ENCODE data around the gene DLEU7.
A peak's percentile ranks its signal among the peaks of the same experiment; 100 is the strongest.

The DLEU7 gene

DNA sequence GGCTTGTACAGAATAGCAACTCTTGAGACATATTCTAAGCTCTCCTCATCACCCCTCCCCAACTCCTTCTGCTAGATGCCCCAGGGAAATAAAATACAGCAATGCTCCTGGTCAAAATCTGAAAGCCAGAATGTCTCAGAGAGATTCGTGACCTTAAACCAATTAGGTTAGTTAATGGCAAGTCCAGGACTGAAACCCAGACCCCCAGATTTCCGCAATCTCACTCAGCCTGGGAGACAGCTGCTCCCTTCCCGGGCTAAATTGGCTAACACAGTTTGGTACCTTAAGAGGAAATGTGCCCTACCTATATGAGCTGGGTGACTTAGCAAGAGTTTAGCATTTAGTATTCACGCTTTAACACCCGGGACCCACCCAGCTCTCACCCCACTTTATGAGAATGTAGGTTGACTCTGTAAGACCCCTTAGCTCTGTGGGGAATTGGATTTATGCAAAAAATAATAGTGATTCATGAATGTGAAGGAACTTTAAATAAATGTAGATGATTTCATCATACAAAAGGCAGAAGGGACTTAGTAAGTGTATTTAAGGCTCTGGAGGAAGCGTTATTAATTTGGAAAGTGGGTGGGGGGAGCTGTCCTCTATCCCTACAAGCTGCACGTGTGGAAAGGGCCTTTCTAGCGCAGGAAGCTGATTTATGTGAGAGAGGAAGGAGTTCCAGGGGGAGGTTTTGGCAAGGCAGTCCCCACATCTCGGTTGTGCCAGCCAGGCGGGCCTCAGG lies 1.1 kb downstream of the DLEU7 start:
- DNase-seq, result no peak

DNA sequence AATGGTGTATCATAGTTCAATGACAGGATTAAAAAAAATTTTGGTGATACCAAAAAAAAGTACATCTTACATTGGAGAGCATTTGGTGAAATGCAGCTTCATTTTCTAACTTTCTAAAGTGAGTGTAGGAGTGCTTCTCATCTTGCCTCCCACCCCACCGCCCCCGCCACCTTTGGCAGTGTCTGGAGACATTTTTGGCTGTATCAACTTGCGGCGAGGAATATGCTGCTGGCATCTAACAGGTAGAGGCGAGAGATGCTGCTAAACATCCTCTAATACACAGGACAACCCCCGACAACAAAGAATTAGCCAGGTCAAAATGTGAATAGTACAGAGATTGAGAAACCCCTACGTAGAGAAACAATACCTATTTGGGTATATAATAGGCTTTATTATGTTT lies 1.7 kb downstream of the DLEU7 start:
- DNase-seq, result no peak

DNA sequence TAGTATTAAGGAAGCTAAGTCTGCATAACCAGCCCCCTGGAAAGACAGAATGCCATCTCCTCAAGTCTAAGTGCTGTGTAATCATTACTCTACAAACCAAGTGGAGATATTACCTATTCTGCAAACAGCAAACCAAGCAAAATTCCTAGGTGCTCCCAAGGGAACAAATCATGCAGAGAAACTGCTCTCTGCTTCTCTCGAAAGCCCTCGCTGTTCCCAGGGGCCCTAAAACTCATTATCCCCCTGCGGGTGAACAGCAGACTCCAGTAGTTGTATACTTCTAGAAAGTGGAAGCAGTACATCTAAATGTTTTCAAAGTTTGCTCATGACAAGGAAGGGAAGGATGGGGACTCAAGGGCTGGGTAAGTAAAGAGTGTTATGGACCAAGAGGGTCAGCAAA lies 3.2 kb downstream of the DLEU7 start:
- no peak for DNase-seq

DNA sequence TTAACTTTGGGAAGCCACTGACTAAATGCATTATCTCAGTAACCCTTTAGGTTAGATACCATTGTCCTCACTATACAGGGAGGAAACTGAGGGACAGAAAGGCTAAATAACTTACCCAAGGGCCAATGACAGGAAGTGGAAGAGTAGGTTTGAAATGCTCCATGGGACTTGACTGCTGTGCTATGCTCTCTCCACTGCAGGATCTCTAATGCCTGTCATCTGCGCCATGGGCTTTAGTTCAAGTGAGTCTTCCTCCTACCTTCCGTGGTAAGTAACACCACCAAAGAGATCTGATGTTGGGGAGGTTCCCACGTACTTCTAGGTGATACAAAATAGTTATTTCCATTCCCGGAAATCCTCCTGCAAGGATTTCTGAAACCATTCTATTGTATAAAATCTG lies 3.7 kb downstream of the DLEU7 start:
- DNase-seq, result no peak

DNA sequence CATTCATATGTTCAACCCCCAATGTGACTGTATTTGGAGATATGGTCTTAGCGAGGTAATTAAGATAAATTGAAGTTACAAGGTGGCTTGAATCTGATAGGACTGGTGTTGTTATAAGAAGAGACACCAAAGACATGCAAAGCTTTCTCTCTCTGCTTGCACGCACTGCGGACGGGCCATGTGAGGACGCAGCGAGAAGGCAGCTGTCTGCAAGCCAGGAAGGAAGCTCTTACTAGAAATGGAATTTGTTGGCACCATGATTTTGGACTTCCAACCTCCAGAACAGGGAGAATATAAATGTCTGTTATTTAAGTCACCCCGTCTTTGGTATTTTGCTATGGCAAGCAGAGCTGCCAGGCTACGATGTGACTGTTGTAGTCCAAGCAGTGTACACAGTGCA lies 4.8 kb downstream of the DLEU7 start:
- DNase-seq, result no peak

GRCh38 chr13:50838031-50838430 lies 5.5 kb downstream of the DLEU7 start:
- DNase-seq, result no peak

GRCh38 chr13:50831512-50831911 lies 12.0 kb downstream of the DLEU7 start:
- no peak for DNase-seq

DNA sequence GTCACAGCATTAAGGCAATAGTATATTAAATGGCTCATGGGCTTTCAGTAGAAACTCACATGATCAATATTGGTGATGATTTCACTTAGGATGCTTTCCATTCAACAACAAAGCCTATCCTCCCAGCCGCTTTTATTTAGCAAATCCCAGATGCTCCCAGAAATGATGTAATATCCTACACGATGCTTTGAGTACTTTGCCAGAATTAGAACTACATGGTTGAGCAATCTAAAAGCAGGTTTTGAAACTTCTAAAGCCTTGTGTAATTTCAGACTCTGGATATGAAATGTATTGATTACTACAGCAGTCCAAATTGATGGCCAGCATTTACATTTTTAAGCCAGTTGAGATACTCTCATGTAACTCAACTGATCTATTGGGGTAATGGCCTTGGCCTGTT lies 13.6 kb downstream of the DLEU7 start:
- DNase-seq, result no peak

DNA sequence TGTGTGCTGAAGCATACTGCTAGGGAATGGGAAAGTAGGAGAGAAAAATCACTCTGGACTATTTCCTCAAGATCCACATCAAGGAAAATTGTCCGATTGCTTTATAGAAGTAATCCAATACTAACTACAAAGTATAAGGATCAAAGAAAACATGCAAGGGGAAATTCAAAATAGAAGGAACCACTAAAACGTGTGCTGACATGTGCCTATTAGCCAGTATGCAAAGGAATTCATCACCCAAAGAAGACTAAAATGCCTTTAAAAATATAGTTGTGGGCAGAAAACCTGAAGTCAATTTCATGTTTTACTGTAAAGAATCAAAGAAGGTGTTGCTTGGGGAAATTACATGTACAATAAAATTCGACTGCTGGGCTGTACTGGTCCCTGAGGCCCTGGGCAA lies 14.3 kb downstream of the DLEU7 start:
- DNase-seq, result no peak

GRCh38 chr13:50826035-50826434 lies 17.5 kb downstream of the DLEU7 start:
- DNase-seq, result no peak

- no peak for DNase-seq
Measured at GRCh38 chr13:50812242-50812641, 31.2 kb downstream of the DLEU7 start.

DNA sequence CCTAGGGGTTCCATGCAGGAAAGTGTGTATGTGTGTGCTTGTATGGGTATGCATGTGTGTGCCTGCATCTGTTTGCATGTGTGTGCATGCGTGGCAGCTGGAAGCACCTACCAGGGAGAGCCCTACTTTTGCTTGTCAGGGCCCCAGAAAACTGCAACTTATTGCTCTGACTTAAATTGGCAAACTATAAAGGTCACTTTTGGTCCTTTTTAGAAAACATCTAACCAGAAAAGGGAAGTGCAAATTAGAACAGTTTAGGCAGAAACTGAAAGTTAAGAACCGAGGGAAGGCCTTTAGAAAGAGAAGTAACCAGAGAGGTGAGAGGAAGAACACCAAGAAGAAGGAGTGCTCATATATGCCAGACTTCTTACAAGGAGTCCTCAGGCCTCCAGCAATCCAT lies 32.5 kb downstream of the DLEU7 start:
- DNase-seq, result no peak

DNA sequence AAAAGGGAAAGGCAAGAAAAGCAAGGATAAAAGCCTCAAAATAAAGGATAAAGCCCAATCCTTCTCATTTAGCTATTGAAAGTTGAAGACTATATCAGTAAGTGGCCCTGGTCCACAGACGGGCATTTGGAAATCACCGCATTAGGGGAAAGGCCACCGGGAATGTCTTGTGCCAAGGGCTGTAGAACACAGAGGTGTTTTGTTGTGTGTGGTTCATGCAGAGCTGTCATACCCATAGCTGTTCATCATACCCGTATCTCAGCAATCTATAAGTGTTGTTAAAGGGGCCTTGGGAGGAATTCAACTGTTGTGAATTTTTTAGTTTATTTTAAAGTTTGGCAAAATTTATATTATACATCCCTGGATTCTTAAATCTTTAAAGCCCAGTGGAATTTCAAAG lies 33.0 kb downstream of the DLEU7 start:
- DNase-seq, result no peak

- no peak for DNase-seq
Measured at GRCh38 chr13:50809133-50810090, 34.1 kb downstream of the DLEU7 start.

GRCh38 chr13:50805805-50806204 lies 37.7 kb downstream of the DLEU7 start:
- no peak for DNase-seq

- DNase-seq, result peak; percentile 38
Measured at GRCh38 chr13:50801087-50801931, 42.2 kb downstream of the DLEU7 start.

GRCh38 chr13:50800091-50800739 lies 43.3 kb downstream of the DLEU7 start:
- no peak for DNase-seq

- DNase-seq, result no peak
Measured at GRCh38 chr13:50798923-50799322, 44.6 kb downstream of the DLEU7 start.

DNA sequence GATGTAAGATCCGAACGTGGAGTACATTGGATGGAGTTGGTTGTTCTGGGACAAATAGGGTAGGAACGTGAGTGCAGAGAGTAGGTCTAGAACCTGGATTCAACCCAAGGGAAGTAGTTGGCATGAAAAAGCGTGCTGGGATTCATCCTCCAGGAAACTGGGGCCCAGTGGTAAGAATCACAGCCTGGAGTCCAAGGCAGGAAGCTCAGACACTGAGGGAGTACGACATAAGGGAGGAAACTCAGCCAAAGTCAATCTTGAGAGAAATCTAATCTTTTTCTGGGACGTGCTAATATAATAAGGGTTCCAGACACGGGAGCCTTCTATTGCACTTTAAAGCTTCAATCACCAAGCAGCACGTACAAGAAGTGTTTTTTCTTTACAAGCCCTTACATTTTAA lies 46.4 kb downstream of the DLEU7 start:
- DNase-seq, result peak; percentile 52

- DNase-seq, result no peak
Measured at GRCh38 chr13:50796463-50796862, 47.0 kb downstream of the DLEU7 start.

DNA sequence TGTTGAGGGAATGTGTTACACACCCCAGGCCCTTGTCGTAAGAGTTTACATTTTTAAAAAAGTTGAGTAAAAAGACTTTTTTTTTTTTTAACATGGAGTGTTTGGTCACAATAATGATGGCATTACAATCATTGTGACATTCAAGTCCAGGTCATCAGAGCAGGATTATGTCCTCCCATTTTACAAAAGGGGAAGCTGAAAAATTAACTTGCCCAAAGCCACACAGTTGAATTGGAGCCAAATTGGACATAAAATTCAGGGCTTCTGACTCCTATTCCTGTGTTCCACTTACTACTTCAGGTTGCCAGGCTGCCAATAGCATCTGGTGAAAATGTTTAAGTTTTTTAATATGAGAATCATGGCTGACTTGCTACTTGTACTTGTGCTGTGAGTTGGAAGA lies 49.3 kb downstream of the DLEU7 start:
- peak; percentile 43 for DNase-seq

GRCh38 chr13:50793026-50793425 lies 50.5 kb downstream of the DLEU7 start:
- no peak for DNase-seq

All from NCI-H446 treated with DMSO at 0.1 percent for 48 hours (cell line).